CD8-positive, alpha-beta memory T cell (primary cell): Measurements from ENCODE around the gene GRXCR1. TPM values are rescaled to one million over a fixed set of nuclear protein-coding genes. Genes with fewer than 3 reads are reported as not detected.

ENCODE experiments used
- polyA plus RNA-seq: library from polyadenylated mRNA; unstranded; fragments of 300-500 nt; fragmentation: Illumina TruSeq; gene quantifications from one replicate; pipeline ENCODE4 v1.2.3, GENCODE V29; 2021
- total RNA-seq, 2 experiments: library from RNA; stranded (reverse); gene quantifications; one replicate each; pipeline ENCODE4 v1.2.3, GENCODE V29; 2021

GRXCR1 gene
- total and polyA plus RNA-seq, 3 experiments from 2014 or later = not detected

Other genes starting within 250 kb of the GRXCR1 start
- gene ATP8A1, start 235.6 kb upstream of the GRXCR1 start, total RNA-seq = 10 to 100 TPM; 23.3 to 24.4 TPM
- 13.8 TPM for gene ATP8A1, start 235.6 kb upstream of the GRXCR1 start, polyA plus RNA-seq